Testis (tissue), 2 donors: Measurements from ENCODE around the gene ATG4A.

Experiments used
- CTCF ChIP-seq, 3 experiments: fragments of 450-650 bp in 2 of 3; fragments of 200-600 bp in 1 of 3; sonication (generic) in 1 of 3; IDR thresholded peaks; one replicate each; pipeline ENCODE4 v1.5.1; 2016 to 2019; ENCODE audit warnings: antibody characterized with exemption in 3 of 3, mild to moderate bottlenecking in 2 of 3, moderate library complexity in 1 of 3
- POLR2A ChIP-seq: fragments of 450-650 bp; IDR thresholded peaks from one replicate; pipeline ENCODE4 v1.6.1; 2017; ENCODE audit warnings: antibody characterized with exemption, mild to moderate bottlenecking, moderate library complexity

- TF ChIP-seq CTCF (IDR thresholded peaks at IDR 0.05) (no peak), POLR2A (no peak)
Observed at GRCh38 chrX:108168961-108169740, 77.6 kb downstream of the ATG4A start.
